Esophagus (tissue), 2 donors: ENCODE measurements around the gene MYOCOS. TPM values are rescaled to one million over a fixed set of nuclear protein-coding genes. Genes with fewer than 3 reads are reported as not detected.

Experiments
- H3K27ac ChIP-seq, 2 donors: one replicate each; pipeline ENCODE4 v1.5.1; 2013; ENCODE audit warnings: low read depth in 2 of 2, mild to moderate bottlenecking in 2 of 2, inconsistent platforms in 1 of 2, low read length in 1 of 2, moderate library complexity in 1 of 2
- H3K27me3 ChIP-seq, 2 donors: one replicate each; pipeline ENCODE4 v1.6.1; 2013; ENCODE audit warnings: low read length in 2 of 2, control low read depth in 1 of 2, mild to moderate bottlenecking in 1 of 2; ENCODE audit not compliant: insufficient read depth in 2 of 2, control insufficient read depth in 1 of 2
- H3K36me3 ChIP-seq, 2 donors: one replicate each; pipeline ENCODE4 v1.6.1; 2013; ENCODE audit warnings: low read length in 1 of 2; ENCODE audit not compliant: control insufficient read depth in 2 of 2, insufficient read depth in 2 of 2
- H3K4me1 ChIP-seq, 2 donors: one replicate each; pipeline ENCODE4 v1.6.1; 2013; ENCODE audit warnings: low read length in 1 of 2; ENCODE audit not compliant: control insufficient read depth in 2 of 2, insufficient read depth in 2 of 2
- H3K4me3 ChIP-seq, 2 donors: one replicate each; pipeline ENCODE4 v1.5.1; 2013; ENCODE audit warnings: low read length in 2 of 2, mild to moderate bottlenecking in 2 of 2, low read depth in 1 of 2, moderate library complexity in 1 of 2
- H3K9me3 ChIP-seq, 2 donors: one replicate each; pipeline ENCODE4 v1.6.1; 2013; ENCODE audit warnings: mild to moderate bottlenecking in 2 of 2, low read depth in 1 of 2, low read length in 1 of 2, moderate library complexity in 1 of 2; ENCODE audit not compliant: control insufficient read depth in 2 of 2, insufficient read depth in 1 of 2
- WGBS, 2 donors: extraction: QIAGEN DNeasy Blood & Tissue Kit; methylation state at CpG; one replicate each; pipeline ENCODE4 v1.1.7; 2013; 5-methylcytosine and 5-hydroxymethylcytosine counted together
- polyA plus RNA-seq, 2 donors: library from polyadenylated mRNA; stranded (reverse); fragments of 200-250 nt; gene quantifications; one replicate each; pipeline ENCODE4 v1.2.3, GENCODE V29; 2013
- donor health status: healthy with polysubstance abuse.
- donor health status: Bipolar disorder and iron deficiency.

Gene MYOCOS
- polyA plus RNA-seq, result not detected

GRCh38 chr1:171622152-171622462 is at the start of gene MYOCOS:
Gene MYOCOS (plus strand): TSS chr1:171622243. CDS start chr1:171623884, 1,641 bp downstream.
- Histone ChIP-seq H3K4me3 (no peak within 1 kb of the TSS), H3K9me3 (no peaks in the 10 kb centered on the region), H3K36me3 (no peaks in the 10 kb centered on the region), H3K4me1 (no peaks in the 10 kb centered on the region), H3K27ac (no peak within 1 kb of the TSS), H3K27me3 (no peaks in the 10 kb centered on the region)
- 63 to 73% methylated on average over 7 of the region's 7 CpGs for WGBS, 2 donors

- Histone ChIP-seq H3K36me3 (peaks cover 12 to 18% of the 10 kb centered on the region in 2 donors), H3K4me1 (no peaks in the 10 kb centered on the region), H3K27me3 (no peaks in the 10 kb centered on the region), H3K4me3 (no peak overlapping the region), H3K27ac (no peak overlapping the region), H3K9me3 (no peaks in the 10 kb centered on the region)
- 86 to 91% methylated on average over 1 of the region's 1 CpG for WGBS, 2 donors
Measured at GRCh38 chr1:171576144-171576543, 45.9 kb upstream of the MYOCOS start.

- Histone ChIP-seq H3K36me3 (peaks cover 10 to 11% of the 10 kb centered on the region in 2 donors), H3K27me3 (no peaks in the 10 kb centered on the region), H3K4me3 (no peak overlapping the region), H3K27ac (no peak overlapping the region), H3K4me1 (no peaks in the 10 kb centered on the region), H3K9me3 (no peaks in the 10 kb centered on the region)
- WGBS, 2 donors, result 78 to 79% methylated on average over 3 of the region's 3 CpGs
Measured at GRCh38 chr1:171581226-171581625, 40.8 kb upstream of the MYOCOS start.

GRCh38 chr1:171581766-171582165 is 40.3 kb upstream of the MYOCOS start:
- Histone ChIP-seq H3K36me3 (peaks cover 9 to 10% of the 10 kb centered on the region in 2 donors), H3K4me1 (no peaks in the 10 kb centered on the region), H3K4me3 (no peak overlapping the region)

GRCh38 chr1:171582589-171582988 is 39.5 kb upstream of the MYOCOS start:
- H3K4me1 ChIP-seq, result no peaks in the 10 kb centered on the region
- H3K36me3 ChIP-seq, result peaks cover 6 to 12% of the 10 kb centered on the region in 2 donors
- no peaks in the 10 kb centered on the region for H3K27me3 ChIP-seq
- H3K27ac ChIP-seq, result no peak overlapping the region
- H3K4me3 ChIP-seq, result no peak overlapping the region
- no peaks in the 10 kb centered on the region for H3K9me3 ChIP-seq
- 95 to 99% methylated on average over 2 of the region's 2 CpGs for WGBS, 2 donors

More at GRCh38 chr1:171581766-171582165, 40.3 kb upstream of the MYOCOS start:
- H3K27me3 ChIP-seq, result no peaks in the 10 kb centered on the region
- no peak overlapping the region for H3K27ac ChIP-seq
- H3K9me3 ChIP-seq, result no peaks in the 10 kb centered on the region

GRCh38 chr1:171583591-171584201 is 38.3 kb upstream of the MYOCOS start:
- Histone ChIP-seq H3K36me3 (peaks cover 8 to 9% of the 10 kb centered on the region in 2 donors), H3K4me1 (no peaks in the 10 kb centered on the region), H3K27me3 (no peaks in the 10 kb centered on the region), H3K9me3 (no peaks in the 10 kb centered on the region), H3K4me3 (no peak overlapping the region), H3K27ac (no peak overlapping the region)
- 52 to 68% methylated on average over 1 of the region's 1 CpG for WGBS, 2 donors

GRCh38 chr1:171585715-171586114 is 36.3 kb upstream of the MYOCOS start:
- H3K4me1 ChIP-seq, result no peaks in the 10 kb centered on the region
- H3K36me3 ChIP-seq, result peaks cover 4 to 13% of the 10 kb centered on the region in 2 donors
- no peaks in the 10 kb centered on the region for H3K9me3 ChIP-seq
- H3K4me3 ChIP-seq, result no peak overlapping the region
- no peak overlapping the region for H3K27ac ChIP-seq
- WGBS, 2 donors, result 61 to 86% methylated on average over 8 to 9 of the region's 9 CpGs
- H3K27me3 ChIP-seq, result no peaks in the 10 kb centered on the region

GRCh38 chr1:171588230-171588629 is 33.8 kb upstream of the MYOCOS start:
- Histone ChIP-seq H3K4me3 (no peak overlapping the region), H3K9me3 (no peaks in the 10 kb centered on the region), H3K36me3 (peaks cover 15 to 16% of the 10 kb centered on the region in 2 donors), H3K27ac (no peak overlapping the region), H3K27me3 (no peaks in the 10 kb centered on the region), H3K4me1 (no peaks in the 10 kb centered on the region)
- 79 to 94% methylated on average over 2 of the region's 2 CpGs for WGBS, 2 donors

- 47 to 54% methylated on average over 1 of the region's 1 CpG for WGBS, 2 donors
- peaks cover 12 to 16% of the 10 kb centered on the region in 2 donors for H3K36me3 ChIP-seq
- no peaks in the 10 kb centered on the region for H3K4me1 ChIP-seq
Measured at GRCh38 chr1:171590022-171590421, 32.0 kb upstream of the MYOCOS start.

GRCh38 chr1:171595324-171595723 is 26.7 kb upstream of the MYOCOS start:
- Histone ChIP-seq H3K4me3 (no peak overlapping the region), H3K4me1 (no peaks in the 10 kb centered on the region), H3K9me3 (no peaks in the 10 kb centered on the region), H3K27me3 (no peaks in the 10 kb centered on the region), H3K36me3 (peaks cover 2 to 12% of the 10 kb centered on the region in 2 donors), H3K27ac (no peak overlapping the region)
- 43 to 46% methylated on average over 1 of the region's 1 CpG for WGBS, 2 donors

More at GRCh38 chr1:171590022-171590421, 32.0 kb upstream of the MYOCOS start:
- no peak overlapping the region for H3K27ac ChIP-seq
- H3K4me3 ChIP-seq, result no peak overlapping the region
- no peaks in the 10 kb centered on the region for H3K27me3 ChIP-seq
- H3K9me3 ChIP-seq, result no peaks in the 10 kb centered on the region
